Bronchus fibroblast of lung (primary cell): ENCODE measurements around the gene PPEF2. TPM values are rescaled to one million over a fixed set of nuclear protein-coding genes. Genes with fewer than 3 reads are reported as not detected.

Experiments
- total RNA-seq: library from RNA; depleted of rRNA; stranded (reverse); fragments of >200 nt; gene quantifications from 2 replicates; pipeline ENCODE4 v1.2.3, GENCODE V29; 2015

The PPEF2 gene, protein sequence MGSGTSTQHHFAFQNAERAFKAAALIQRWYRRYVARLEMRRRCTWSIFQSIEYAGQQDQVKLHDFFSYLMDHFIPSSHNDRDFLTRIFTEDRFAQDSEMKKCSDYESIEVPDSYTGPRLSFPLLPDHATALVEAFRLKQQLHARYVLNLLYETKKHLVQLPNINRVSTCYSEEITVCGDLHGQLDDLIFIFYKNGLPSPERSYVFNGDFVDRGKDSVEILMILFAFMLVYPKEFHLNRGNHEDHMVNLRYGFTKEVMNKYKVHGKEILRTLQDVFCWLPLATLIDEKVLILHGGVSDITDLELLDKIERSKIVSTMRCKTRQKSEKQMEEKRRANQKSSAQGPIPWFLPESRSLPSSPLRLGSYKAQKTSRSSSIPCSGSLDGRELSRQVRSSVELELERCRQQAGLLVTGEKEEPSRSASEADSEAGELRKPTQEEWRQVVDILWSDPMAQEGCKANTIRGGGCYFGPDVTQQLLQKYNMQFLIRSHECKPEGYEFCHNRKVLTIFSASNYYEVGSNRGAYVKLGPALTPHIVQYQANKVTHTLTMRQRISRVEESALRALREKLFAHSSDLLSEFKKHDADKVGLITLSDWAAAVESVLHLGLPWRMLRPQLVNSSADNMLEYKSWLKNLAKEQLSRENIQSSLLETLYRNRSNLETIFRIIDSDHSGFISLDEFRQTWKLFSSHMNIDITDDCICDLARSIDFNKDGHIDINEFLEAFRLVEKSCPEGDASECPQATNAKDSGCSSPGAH
- total RNA-seq: not detected in 2 replicates

DNA sequence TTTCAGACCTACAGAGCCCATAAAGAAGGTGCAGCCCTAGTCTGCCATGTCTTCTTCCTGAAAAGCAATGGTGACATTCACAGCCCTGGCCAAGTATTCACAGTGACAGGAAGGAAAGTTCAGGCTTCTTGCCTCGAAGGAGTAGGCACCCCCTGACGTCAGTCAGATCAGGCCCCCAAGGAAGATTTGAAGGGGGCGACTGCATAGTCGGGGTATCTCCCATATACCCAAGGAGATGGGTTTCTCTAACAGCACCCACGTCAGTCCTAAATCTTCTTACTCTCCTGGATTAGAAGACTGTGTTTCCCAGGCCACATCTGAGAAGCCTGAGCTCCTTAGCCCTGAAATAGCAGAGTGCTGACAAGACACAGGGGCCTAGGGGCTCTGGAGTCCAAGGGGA is at the start of gene PPEF2:
TSS of gene PPEF2 (minus strand) at position 101 of the 400 bp plus-strand sequence. CDS start 6,127 bp downstream, outside the sequence.

DNA sequence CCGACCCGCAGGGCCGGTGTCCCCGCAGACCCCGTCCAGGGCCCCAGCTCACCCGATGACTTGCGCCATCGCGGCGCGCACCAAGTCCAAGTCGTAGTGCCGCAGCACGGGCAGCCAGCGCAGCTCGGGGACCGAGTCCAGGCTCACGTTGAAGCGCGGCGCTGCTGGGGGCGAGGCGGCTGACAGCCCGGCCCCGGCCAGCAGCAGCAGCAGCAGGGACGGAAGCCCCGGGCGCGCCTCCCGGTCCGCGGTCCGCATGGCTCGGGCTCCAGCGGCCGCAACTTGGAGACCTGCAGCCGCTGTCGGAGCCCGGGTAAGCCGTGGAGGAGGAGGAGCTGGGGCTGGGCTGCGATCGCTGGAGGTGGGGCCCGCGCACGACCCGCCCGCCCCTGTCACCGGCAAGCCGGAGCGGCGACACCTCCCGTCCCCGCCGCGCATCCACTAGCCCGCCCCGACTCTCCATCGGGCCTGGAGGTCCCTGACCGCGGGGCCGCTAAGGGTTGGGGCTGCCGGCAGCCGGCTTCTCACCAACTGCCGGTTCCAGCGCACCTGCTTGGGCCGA is 38.5 kb upstream of the PPEF2 start, which contains the start of gene NAAA:
TSS of gene NAAA (minus strand) at position 322 of the 562 bp plus-strand sequence. CDS start at position 258, 64 bp downstream.

Other genes starting within 250 kb of the PPEF2 start
- 83.5 and 93.6 TPM in 2 replicates for gene G3BP2, start 229.0 kb downstream of the PPEF2 start, total RNA-seq
- 56.9 and 73.5 TPM in 2 replicates for gene USO1, start 177.9 kb downstream of the PPEF2 start, total RNA-seq
- gene NAAA, start 38.6 kb upstream of the PPEF2 start, total RNA-seq: 29.4 and 42.7 TPM in 2 replicates
- gene SDAD1, start 88.5 kb upstream of the PPEF2 start, total RNA-seq: 23.3 and 25.7 TPM in 2 replicates
- gene CXCL9, start 105.1 kb upstream of the PPEF2 start, total RNA-seq: not detected in 2 replicates
- gene CXCL10, start 121.0 kb upstream of the PPEF2 start, total RNA-seq: not detected in 2 replicates
- gene CXCL11, start 133.6 kb upstream of the PPEF2 start, total RNA-seq: not detected in 2 replicates
- gene ART3, start 172.3 kb upstream of the PPEF2 start, total RNA-seq: under 0.01 TPM in 1 of 2 replicates, not detected in the other
- gene NUP54, start 245.9 kb upstream of the PPEF2 start, total RNA-seq: 42.5 and 49.1 TPM in 2 replicates